GM19099 (cell line): ENCODE results near the gene UBQLN1.

Experiments
- POLR2A ChIP-seq: IDR thresholded peaks from 3 replicates; pipeline ENCODE4 v1.6.1; 2011; ENCODE audit warnings: low read depth; ENCODE audit not compliant: insufficient read length; ENCODE audit errors: extremely low read depth

The UBQLN1 gene

DNA sequence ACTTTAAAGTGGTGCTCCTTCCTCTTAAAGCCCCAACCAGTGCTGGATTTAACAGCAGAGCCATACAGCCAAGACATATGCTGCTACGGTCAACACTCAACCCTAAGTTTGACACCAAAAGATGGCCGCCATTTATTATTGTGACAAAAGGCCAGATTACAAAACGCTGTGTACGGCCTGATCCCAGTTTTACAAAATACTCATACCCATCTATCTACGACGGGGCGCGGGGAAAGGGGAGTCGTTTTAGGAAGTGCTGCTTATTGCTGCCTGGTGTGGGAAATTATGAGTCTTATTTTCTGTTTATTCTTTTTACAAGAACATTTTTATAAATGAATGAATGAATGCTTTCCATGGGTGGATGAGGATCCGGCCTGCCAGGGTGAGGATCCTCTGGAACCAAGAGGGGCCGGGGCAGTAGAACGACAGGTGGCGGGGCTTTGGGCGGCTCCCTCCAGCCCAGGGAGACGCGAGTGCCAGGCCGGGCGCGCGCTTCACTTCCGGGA lies 85.3 kb downstream of the UBQLN1 start:
- no peak for TF ChIP-seq POLR2A

DNA sequence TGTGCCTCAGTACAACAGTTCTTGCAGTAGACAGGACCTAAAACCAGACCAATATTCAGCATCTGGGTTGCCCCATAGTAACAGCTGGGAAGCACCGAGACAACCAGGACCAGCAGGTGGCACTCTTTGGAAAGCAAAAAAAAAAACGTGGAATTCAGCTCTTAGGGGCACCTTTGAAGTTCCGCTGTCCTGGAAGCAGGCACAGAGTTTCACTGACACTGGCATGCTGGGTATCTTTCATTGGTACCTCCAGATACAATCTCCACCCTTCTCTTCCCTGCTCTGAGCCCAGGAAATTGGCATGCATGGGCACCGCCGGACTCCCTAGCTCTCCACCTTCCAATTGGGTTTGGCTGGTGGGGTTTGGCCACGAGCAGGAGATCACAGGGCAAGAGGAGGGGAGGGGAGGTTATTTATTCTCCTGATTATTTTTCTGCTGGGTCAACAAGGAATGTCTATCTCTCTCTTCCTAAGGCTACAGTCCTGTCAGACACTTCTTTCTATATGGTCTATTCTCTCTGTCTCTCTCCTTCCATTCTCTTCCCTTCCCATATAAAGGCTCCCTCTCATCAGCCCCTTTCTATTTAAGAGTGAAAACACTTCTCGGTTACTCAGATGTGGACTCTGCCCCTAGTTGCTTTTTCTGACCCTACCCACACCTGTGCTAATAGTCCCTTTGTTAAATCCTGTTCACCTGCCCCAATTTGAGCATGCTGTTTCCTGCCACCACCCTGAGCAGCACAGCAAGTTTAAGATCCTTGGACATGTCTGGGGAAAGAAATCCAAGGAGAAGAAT lies 86.7 kb downstream of the UBQLN1 start:
- TF ChIP-seq POLR2A, result no peak

DNA sequence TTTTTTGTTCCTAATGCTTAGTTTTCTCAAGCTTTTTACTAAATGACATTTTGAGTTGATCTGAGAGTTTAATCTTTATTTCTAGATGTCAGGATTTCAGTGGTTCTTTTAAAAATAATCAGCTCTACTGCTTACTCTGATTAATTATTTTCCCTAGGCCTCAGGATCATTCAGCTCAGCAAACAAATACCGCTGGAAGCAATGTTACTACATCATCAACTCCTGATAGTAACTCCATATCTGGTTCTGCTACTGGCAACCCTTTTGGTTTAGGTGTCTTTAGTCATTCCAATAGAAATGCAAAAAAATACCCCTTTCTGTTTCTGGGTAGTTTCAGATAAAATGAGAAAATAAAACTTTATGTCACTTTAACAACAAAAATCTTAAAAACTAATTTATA lies 90.5 kb downstream of the UBQLN1 start:
- no peak for TF ChIP-seq POLR2A
